HEK293 (cell line): ENCODE measurements around the gene BCL7C.

Experiments used
- HOXA7 ChIP-seq: sonication (generic); formaldehyde crosslinking; IDR thresholded peaks from 2 replicates; pipeline ENCODE4 v1.8.1; 2022; ENCODE audit warnings: missing genetic modification reagents, borderline replicate concordance
- SALL2 ChIP-seq: fragments of 450-650 bp; formaldehyde crosslinking; IDR thresholded peaks from 2 replicates; pipeline ENCODE4 v1.5.0; 2017; ENCODE audit warnings: missing biosample characterization, mild to moderate bottlenecking, missing genetic modification characterization, borderline replicate concordance
- SP7 ChIP-seq: fragments of 450-650 bp; formaldehyde crosslinking; IDR thresholded peaks from 2 replicates; pipeline ENCODE4 v1.5.1; 2016; ENCODE audit warnings: missing biosample characterization, missing genetic modification characterization
- YY2 ChIP-seq: fragments of 450-650 bp; formaldehyde crosslinking; IDR thresholded peaks from 2 replicates; pipeline ENCODE4 v1.5.1; 2016; ENCODE audit warnings: missing biosample characterization, missing genetic modification characterization
- ZBTB21 ChIP-seq: fragments of 450-650 bp; formaldehyde crosslinking; IDR thresholded peaks from 2 replicates; pipeline ENCODE4 v1.5.1; 2017; ENCODE audit warnings: missing biosample characterization, missing genetic modification characterization
- ZFHX2 ChIP-seq: fragments of 450-650 bp; formaldehyde crosslinking; conservative IDR thresholded peaks from 2 replicates; pipeline ENCODE4 v1.5.1; 2016; ENCODE audit warnings: missing biosample characterization, missing genetic modification characterization
- ZFP37 ChIP-seq: fragments of 450-650 bp; formaldehyde crosslinking; IDR thresholded peaks from 2 replicates; pipeline ENCODE4 v1.5.1; 2016; ENCODE audit warnings: missing biosample characterization, missing genetic modification characterization
- ZFP69B ChIP-seq: fragments of 450-650 bp; formaldehyde crosslinking; IDR thresholded peaks from 2 replicates; pipeline ENCODE4 v1.5.1; 2016; ENCODE audit warnings: missing biosample characterization, missing genetic modification characterization
- ZNF184 ChIP-seq: fragments of 450-650 bp; IDR thresholded peaks from 2 replicates; pipeline ENCODE4 v1.5.1; 2018; ENCODE audit warnings: missing biosample characterization, mild to moderate bottlenecking, missing genetic modification characterization
- ZNF211 ChIP-seq: fragments of 450-650 bp; formaldehyde crosslinking; IDR thresholded peaks from 2 replicates; pipeline ENCODE4 v1.5.1; 2016; ENCODE audit warnings: low read depth, missing biosample characterization, missing genetic modification characterization
- ZNF214 ChIP-seq: fragments of 450-650 bp; formaldehyde crosslinking; IDR thresholded peaks from 2 replicates; pipeline ENCODE4 v1.5.1; 2017; ENCODE audit warnings: missing biosample characterization, mild to moderate bottlenecking, missing genetic modification characterization, borderline replicate concordance
- ZNF24 ChIP-seq: fragments of 450-650 bp; formaldehyde crosslinking; IDR thresholded peaks from 2 replicates; pipeline ENCODE4 v1.5.1; 2016; ENCODE audit warnings: missing biosample characterization, missing genetic modification characterization
- ZNF274 ChIP-seq, 2 experiments: fragments of 200-500 bp in 1 of 2; fragments of 450-650 bp in 1 of 2; sonication (Bioruptor generic) in 1 of 2; formaldehyde crosslinking in 1 of 2; IDR thresholded peaks; 2 replicates each; pipeline versions ENCODE4 v1.5.1 to v1.6.1; 2014 to 2016; ENCODE audit warnings: borderline replicate concordance in 1 of 2, inconsistent platforms in 1 of 2, low read length in 1 of 2, missing biosample characterization in 1 of 2, missing genetic modification characterization in 1 of 2
- ZNF510 ChIP-seq: fragments of 450-650 bp; formaldehyde crosslinking; IDR thresholded peaks from 2 replicates; pipeline ENCODE4 v1.5.1; 2018; ENCODE audit warnings: mild to moderate bottlenecking, missing genetic modification characterization, missing biosample characterization; ENCODE audit not compliant: insufficient replicate concordance
- ZNF529 ChIP-seq: fragments of 450-650 bp; formaldehyde crosslinking; IDR thresholded peaks from 2 replicates; pipeline ENCODE4 v1.5.1; 2017; ENCODE audit warnings: missing genetic modification characterization, missing biosample characterization; ENCODE audit not compliant: insufficient replicate concordance
- ZNF623 ChIP-seq: fragments of 450-650 bp; formaldehyde crosslinking; IDR thresholded peaks from 2 replicates; pipeline ENCODE4 v1.5.1; 2016; ENCODE audit warnings: missing biosample characterization, missing genetic modification characterization
- ZNF629 ChIP-seq: fragments of 450-650 bp; formaldehyde crosslinking; IDR thresholded peaks from 2 replicates; pipeline ENCODE4 v1.5.1; 2017; ENCODE audit warnings: missing biosample characterization, missing genetic modification characterization
- ZNF658 ChIP-seq: fragments of 450-650 bp; formaldehyde crosslinking; IDR thresholded peaks from 2 replicates; pipeline ENCODE4; 2016; ENCODE audit warnings: missing biosample characterization, missing genetic modification characterization
- ZNF768 ChIP-seq: fragments of 450-650 bp; formaldehyde crosslinking; IDR thresholded peaks from 2 replicates; pipeline ENCODE4 v1.5.1; 2018; ENCODE audit warnings: missing biosample characterization, mild to moderate bottlenecking, missing genetic modification characterization
- ZNF777 ChIP-seq: fragments of 450-650 bp; formaldehyde crosslinking; IDR thresholded peaks from 2 replicates; pipeline ENCODE4 v1.5.1; 2017; ENCODE audit warnings: missing biosample characterization, missing genetic modification characterization, borderline replicate concordance
- ZNF843 ChIP-seq: fragments of 450-650 bp; formaldehyde crosslinking; IDR thresholded peaks from 2 replicates; pipeline ENCODE4 v1.5.1; 2016; ENCODE audit warnings: missing biosample characterization, missing genetic modification characterization
- ZSCAN16 ChIP-seq: fragments of 450-650 bp; formaldehyde crosslinking; IDR thresholded peaks from 2 replicates; pipeline ENCODE4 v1.5.1; 2016; ENCODE audit warnings: missing biosample characterization, missing genetic modification characterization
- TF ChIP-seq, protein P1 (sequence below): fragments of 450-650 bp; formaldehyde crosslinking; IDR thresholded peaks from 2 replicates; pipeline ENCODE4 v1.5.1; 2016; ENCODE audit warnings: missing biosample characterization, missing genetic modification characterization
- TF ChIP-seq, protein P2 (sequence below): sonication (generic); formaldehyde crosslinking; IDR thresholded peaks from 2 replicates; pipeline ENCODE4 v1.8.1; 2022; ENCODE audit warnings: mild to moderate bottlenecking, moderate library complexity, missing genetic modification reagents
- TF ChIP-seq, protein P3 (sequence below): fragments of 450-650 bp; formaldehyde crosslinking; IDR thresholded peaks from 2 replicates; pipeline ENCODE4 v1.5.1; 2016; ENCODE audit warnings: missing biosample characterization, missing genetic modification characterization
- TF ChIP-seq, protein P4 (sequence below): fragments of 450-650 bp; formaldehyde crosslinking; IDR thresholded peaks from 2 replicates; pipeline ENCODE4 v1.5.1; 2016; ENCODE audit warnings: missing biosample characterization, missing genetic modification characterization
- TF ChIP-seq, protein P5 (sequence below): fragments of 450-650 bp; formaldehyde crosslinking; IDR thresholded peaks from 2 replicates; pipeline ENCODE4 v1.5.1; 2017; ENCODE audit warnings: missing biosample characterization, mild to moderate bottlenecking, missing genetic modification characterization, moderate library complexity
- TF ChIP-seq, protein P6 (sequence below): fragments of 450-650 bp; formaldehyde crosslinking; IDR thresholded peaks from 2 replicates; pipeline ENCODE4 v1.5.1; 2016; ENCODE audit warnings: missing biosample characterization, missing genetic modification characterization
- TF ChIP-seq, protein P7 (sequence below): fragments of 450-650 bp; formaldehyde crosslinking; IDR thresholded peaks from 2 replicates; pipeline ENCODE4 v1.5.1; 2016; ENCODE audit warnings: missing biosample characterization, missing genetic modification characterization

The BCL7C gene

DNA sequence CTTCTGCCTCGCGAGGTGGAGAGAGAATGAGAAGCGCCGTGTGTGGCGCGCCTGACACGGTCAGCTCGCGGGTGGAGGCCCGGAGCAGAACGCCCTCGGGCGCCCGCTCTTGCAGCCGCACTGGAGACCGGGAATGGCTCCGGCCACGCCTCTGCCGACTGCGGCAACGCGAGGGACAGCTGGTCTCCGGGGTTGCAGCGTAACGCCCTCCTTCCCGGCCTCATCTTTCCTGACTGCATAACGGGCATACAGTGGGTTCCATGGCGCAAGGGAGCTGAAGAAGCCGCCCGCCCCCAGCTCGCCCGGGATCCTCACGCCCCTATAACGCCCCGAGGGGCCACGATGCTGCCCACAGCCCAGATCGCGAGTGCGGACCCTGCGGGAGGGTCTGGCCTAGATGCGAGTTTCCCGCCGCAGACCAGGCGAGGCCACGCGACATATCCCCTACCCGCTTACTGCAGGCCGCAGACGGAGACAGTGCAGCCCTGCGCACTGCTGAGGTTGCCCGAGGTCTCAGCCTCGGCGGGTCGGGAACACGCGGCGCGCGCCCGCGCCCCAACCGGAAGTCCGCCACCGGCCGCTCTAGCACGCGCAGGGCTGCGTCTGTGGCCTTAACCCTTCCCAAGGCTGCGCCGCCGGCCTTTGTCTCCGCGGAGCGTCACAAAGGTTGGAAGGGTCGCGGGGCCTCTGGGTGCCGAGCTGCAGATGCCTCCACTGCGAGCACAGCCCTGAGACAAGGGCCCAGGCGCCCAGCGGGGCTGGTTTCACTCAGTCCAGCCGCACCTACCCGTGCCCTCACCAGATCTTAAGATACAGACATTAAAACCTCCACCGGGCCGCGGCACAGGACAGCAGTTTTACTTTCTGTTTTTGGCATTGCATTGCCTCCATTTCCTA is 18.8 kb downstream of the BCL7C start (continued):
- TF ChIP-seq ZNF658 (tag by site-specific recombination): no peak
- TF ChIP-seq YY2 (tag by site-specific recombination): peak; percentile 68
- peak; percentile 79 for TF ChIP-seq ZBTB21 (tag by site-specific recombination)
- TF ChIP-seq ZNF274 (IDR thresholded peaks at IDR 0.05; ENCODE audit: low read length): no peak
- no peak for TF ChIP-seq ZNF274 (tag by site-specific recombination; IDR thresholded peaks at IDR 0.05; ENCODE audit: borderline replicate concordance)
- TF ChIP-seq ZNF843: peak; percentile 88
- no peak for TF ChIP-seq HOXA7 (CRISPR knock-in tag)
- TF ChIP-seq ZSCAN16 (tag by site-specific recombination): no peak
- TF ChIP-seq, protein P1, sequence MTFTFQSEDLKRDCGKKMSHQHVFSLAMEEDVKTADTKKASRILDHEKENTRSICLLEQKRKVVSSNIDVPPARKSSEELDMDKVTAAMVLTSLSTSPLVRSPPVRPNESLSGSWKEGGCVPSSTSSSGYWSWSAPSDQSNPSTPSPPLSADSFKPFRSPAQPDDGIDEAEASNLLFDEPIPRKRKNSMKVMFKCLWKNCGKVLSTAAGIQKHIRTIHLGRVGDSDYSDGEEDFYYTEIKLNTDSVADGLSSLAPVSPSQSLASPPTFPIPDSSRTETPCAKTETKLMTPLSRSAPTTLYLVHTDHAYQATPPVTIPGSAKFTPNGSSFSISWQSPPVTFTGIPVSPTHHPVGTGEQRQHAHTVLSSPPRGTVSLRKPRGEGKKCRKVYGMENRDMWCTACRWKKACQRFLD (tag by site-specific recombination): no peak
- TF ChIP-seq, protein P2, sequence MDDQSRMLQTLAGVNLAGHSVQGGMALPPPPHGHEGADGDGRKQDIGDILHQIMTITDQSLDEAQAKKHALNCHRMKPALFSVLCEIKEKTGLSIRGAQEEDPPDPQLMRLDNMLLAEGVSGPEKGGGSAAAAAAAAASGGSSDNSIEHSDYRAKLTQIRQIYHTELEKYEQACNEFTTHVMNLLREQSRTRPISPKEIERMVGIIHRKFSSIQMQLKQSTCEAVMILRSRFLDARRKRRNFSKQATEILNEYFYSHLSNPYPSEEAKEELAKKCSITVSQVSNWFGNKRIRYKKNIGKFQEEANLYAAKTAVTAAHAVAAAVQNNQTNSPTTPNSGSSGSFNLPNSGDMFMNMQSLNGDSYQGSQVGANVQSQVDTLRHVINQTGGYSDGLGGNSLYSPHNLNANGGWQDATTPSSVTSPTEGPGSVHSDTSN (CRISPR knock-in tag): peak; percentile 93
- peak; percentile 55 for TF ChIP-seq ZNF623 (tag by site-specific recombination)
- TF ChIP-seq, protein P3, sequence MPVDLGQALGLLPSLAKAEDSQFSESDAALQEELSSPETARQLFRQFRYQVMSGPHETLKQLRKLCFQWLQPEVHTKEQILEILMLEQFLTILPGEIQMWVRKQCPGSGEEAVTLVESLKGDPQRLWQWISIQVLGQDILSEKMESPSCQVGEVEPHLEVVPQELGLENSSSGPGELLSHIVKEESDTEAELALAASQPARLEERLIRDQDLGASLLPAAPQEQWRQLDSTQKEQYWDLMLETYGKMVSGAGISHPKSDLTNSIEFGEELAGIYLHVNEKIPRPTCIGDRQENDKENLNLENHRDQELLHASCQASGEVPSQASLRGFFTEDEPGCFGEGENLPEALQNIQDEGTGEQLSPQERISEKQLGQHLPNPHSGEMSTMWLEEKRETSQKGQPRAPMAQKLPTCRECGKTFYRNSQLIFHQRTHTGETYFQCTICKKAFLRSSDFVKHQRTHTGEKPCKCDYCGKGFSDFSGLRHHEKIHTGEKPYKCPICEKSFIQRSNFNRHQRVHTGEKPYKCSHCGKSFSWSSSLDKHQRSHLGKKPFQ (tag by site-specific recombination): peak; percentile 50; the same call in 1 of the 2 replicates
- TF ChIP-seq ZNF510: no peak
- no peak for TF ChIP-seq ZNF529 (tag by site-specific recombination)
- TF ChIP-seq ZFP37 (tag by site-specific recombination): no peak; the same call in none of the 2 replicates
- TF ChIP-seq ZNF768: peak; percentile 51; the same call in 1 of the 2 replicates
- TF ChIP-seq ZNF184 (tag by site-specific recombination): peak; percentile 34; the same call in 1 of the 2 replicates
- peak; percentile 45; the same call in 1 of the 2 replicates for TF ChIP-seq SALL2
- TF ChIP-seq, protein P4, sequence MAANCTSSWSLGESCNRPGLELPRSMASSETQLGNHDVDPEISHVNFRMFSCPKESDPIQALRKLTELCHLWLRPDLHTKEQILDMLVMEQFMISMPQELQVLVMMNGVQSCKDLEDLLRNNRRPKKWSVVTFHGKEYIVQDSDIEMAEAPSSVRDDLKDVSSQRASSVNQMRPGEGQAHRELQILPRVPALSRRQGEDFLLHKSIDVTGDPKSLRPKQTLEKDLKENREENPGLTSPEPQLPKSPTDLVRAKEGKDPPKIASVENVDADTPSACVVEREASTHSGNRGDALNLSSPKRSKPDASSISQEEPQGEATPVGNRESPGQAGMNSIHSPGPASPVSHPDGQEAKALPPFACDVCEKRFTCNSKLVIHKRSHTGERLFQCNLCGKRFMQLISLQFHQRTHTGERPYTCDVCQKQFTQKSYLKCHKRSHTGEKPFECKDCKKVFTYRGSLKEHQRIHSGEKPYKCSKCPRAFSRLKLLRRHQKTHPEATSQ: peak; percentile 99
- peak; percentile 66 for TF ChIP-seq ZFHX2 (tag by site-specific recombination)
- TF ChIP-seq, protein P5, sequence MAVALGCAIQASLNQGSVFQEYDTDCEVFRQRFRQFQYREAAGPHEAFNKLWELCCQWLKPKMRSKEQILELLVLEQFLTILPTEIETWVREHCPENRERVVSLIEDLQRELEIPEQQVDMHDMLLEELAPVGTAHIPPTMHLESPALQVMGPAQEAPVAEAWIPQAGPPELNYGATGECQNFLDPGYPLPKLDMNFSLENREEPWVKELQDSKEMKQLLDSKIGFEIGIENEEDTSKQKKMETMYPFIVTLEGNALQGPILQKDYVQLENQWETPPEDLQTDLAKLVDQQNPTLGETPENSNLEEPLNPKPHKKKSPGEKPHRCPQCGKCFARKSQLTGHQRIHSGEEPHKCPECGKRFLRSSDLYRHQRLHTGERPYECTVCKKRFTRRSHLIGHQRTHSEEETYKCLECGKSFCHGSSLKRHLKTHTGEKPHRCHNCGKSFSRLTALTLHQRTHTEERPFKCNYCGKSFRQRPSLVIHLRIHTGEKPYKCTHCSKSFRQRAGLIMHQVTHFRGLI (tag by site-specific recombination): peak; percentile 65
- TF ChIP-seq, protein P6, sequence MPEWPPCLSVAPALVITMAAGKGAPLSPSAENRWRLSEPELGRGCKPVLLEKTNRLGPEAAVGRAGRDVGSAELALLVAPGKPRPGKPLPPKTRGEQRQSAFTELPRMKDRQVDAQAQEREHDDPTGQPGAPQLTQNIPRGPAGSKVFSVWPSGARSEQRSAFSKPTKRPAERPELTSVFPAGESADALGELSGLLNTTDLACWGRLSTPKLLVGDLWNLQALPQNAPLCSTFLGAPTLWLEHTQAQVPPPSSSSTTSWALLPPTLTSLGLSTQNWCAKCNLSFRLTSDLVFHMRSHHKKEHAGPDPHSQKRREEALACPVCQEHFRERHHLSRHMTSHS: no peak
- 0 out of 2 replicates have a peak, but pooled peaks have one; percentile 54 for TF ChIP-seq ZNF777 (tag by site-specific recombination)
- no peak for TF ChIP-seq ZNF211
- TF ChIP-seq, protein P7, sequence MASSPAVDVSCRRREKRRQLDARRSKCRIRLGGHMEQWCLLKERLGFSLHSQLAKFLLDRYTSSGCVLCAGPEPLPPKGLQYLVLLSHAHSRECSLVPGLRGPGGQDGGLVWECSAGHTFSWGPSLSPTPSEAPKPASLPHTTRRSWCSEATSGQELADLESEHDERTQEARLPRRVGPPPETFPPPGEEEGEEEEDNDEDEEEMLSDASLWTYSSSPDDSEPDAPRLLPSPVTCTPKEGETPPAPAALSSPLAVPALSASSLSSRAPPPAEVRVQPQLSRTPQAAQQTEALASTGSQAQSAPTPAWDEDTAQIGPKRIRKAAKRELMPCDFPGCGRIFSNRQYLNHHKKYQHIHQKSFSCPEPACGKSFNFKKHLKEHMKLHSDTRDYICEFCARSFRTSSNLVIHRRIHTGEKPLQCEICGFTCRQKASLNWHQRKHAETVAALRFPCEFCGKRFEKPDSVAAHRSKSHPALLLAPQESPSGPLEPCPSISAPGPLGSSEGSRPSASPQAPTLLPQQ (tag by site-specific recombination): peak; percentile 93
- peak; percentile 94 for TF ChIP-seq ZNF24 (tag by site-specific recombination)
- peak; percentile 64 for TF ChIP-seq ZFP69B (tag by site-specific recombination)
- no peak for TF ChIP-seq ZNF214 (tag by site-specific recombination)
- TF ChIP-seq ZNF629: peak; percentile 90
- TF ChIP-seq SP7 (tag by site-specific recombination): peak; percentile 95
